Measurements from ENCODE around the gene SSR3.
A peak's percentile ranks its signal among the peaks of the same experiment; 100 is the strongest.
"Not testable (repeated sequence)": the region's sequence is repeated elsewhere in the genome, so short reads cannot be mapped to it uniquely, and the experiment has no call there.

Gene SSR3

GRCh38 chr3:156554842-156555687 is at the start of gene SSR3:
Gene SSR3, minus strand, starts transcription at chr3:156555117. Its CDS starts 28 bp downstream, at chr3:156555089.
- DNase-seq (ENCODE audit: low read depth) = peak; percentile 98

GRCh38 chr3:156604064-156604641 is 49.2 kb upstream of the SSR3 start:
- DNase-seq (ENCODE audit: low read depth) = no peak

GRCh38 chr3:156603379-156604017 is 48.6 kb upstream of the SSR3 start:
- DNase-seq (ENCODE audit: low read depth) = no peak

- DNase-seq (ENCODE audit: low read depth) = no peak
These were observed 47.5 kb upstream of the SSR3 start for GRCh38 chr3:156602424-156602823.

GRCh38 chr3:156601497-156601896 is 46.6 kb upstream of the SSR3 start:
- DNase-seq (ENCODE audit: low read depth) = no peak

GRCh38 chr3:156600834-156601233 is 45.9 kb upstream of the SSR3 start:
- no peak for DNase-seq (ENCODE audit: low read depth)

DNA sequence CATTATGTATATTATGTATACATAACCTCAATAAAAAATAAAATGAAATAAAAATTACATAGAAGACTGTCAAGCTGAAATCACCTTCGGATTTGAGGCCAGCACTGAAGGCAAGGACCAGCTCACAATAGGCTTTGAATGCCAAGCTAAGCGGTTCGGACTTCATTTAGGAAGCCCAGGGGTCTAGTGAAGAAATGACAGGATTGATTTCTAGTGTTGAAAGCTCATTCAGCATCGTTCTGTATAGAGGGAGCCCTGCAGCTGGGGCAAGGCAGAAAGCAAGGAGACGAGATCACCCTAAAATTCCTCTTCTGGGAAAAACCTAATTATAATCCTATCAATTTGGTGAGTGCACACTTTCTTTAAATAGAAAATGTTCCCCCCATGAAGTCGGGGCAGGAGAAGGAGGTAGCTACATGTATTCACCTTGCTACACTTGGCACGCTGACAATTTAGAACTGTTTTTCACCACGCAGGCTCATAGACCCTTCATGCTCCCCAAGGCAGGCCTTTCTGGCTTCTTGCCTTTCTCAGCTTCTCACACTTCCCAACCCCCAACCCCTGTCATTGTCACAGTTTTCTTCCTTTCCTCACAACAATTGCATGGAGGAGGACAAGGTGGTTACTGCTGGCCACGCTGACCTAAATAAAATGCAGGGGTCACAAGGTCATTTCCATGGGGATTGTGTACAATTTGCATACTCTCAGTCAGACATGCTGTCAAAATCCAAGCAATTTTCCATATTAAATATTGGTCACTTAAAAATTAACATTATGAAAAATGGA is 44.4 kb upstream of the SSR3 start:
- DNase-seq (ENCODE audit: low read depth) = no peak

DNA sequence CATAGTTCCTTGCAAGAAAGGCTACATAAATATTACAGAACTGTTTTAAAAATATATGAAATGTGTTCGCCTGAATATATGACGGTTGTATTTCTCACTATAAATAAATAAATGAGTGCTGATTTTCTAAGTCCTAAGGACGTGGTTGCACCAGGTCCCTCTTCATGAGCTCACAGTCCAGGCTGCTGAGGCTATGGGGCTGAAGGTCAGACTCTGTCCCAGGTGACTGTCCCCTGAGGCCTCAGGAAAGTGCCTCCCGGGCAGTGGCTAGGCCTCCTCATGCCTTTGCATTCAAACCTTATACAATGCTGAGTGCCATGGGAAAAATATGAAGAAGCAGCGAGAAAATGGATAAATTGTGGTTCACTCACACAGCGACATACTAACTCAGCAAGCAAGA is 43.5 kb upstream of the SSR3 start:
- no peak for DNase-seq (ENCODE audit: low read depth)

GRCh38 chr3:156594219-156594683 is 39.3 kb upstream of the SSR3 start:
- DNase-seq (ENCODE audit: low read depth) = no peak

DNA sequence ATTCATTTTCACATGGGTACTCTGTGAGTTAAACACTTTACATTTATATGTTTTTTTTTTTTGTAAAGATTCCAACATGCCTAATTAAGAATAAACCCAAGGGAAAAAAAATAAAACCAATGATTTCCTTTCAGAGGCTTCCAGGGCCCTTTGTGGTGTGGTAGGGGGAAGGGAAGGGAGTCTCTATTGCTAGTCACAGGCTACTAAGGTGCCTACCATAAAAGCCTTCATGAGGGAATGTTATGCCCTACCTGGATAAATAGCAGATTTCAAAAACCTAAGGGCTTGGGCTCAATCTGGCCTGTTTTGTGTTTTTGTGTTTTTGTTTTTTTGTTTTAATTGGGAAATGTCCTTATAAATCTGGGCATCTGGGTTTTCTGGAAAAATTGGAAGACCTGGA is 38.9 kb upstream of the SSR3 start:
- DNase-seq (ENCODE audit: low read depth) = no peak

GRCh38 chr3:156589806-156590205 is 34.9 kb upstream of the SSR3 start:
- not testable (repeated sequence) for DNase-seq (ENCODE audit: low read depth)

- DNase-seq (ENCODE audit: low read depth) = no peak
These were observed 32.8 kb upstream of the SSR3 start for GRCh38 chr3:156587760-156588069.

DNA sequence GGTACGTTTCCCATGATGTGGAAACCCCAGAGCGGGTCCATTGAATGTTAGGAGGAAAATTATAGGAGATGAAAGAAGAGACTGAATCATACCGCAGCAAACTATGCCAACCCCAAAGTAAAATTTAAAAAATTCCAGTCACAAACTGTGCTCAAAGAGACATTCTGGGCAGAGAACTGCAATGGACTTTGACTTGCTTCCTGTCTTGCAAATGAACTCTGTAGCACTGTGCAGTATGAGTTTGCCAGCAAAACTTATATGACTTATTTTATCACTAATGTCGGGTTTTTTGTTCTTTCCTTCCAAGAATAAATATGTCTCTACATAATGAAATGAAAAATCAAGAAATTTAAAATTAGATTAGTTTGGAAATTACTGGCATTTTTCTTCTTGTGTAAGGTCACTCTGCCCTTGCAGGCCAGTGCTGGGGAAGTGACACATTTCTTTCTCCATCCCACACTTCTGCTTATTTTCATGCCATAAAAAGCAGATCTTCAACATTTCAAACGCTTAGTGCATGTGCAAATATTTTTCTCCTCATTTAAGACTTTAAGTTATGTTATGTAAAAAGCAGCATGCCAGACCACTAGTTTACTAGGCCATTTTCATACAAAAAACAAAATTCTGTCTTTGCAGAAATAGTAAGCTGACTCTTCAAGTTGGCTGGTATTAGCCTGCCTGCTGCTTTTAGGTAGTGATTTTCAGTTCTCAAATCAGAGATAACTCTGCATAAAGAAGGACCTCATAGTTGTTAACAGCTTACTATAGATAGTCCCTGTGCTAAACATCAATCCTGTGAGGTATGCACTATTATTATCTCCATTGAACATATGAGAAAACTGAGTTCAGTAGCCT is 32.2 kb upstream of the SSR3 start:
- no peak for DNase-seq (ENCODE audit: low read depth)

DNA sequence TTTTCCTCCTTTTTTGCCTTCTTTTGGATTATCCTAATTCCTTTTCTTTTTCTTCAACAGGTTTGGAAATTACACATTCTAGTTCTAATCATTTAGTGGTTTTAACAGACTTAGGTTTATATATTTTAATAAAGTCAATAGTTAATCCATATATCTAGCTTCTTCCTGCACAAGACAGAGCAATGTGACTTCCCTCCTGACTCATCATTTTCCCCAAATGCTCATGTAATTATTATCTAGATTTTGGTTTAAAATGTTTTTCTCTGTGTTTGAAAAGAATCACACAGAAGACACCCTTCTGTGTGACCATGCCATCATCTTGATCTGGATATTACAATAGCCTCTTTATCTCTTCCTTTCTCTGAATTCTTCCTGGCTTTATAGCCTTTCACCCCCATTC is 28.6 kb upstream of the SSR3 start:
- no peak for DNase-seq (ENCODE audit: low read depth)

DNA sequence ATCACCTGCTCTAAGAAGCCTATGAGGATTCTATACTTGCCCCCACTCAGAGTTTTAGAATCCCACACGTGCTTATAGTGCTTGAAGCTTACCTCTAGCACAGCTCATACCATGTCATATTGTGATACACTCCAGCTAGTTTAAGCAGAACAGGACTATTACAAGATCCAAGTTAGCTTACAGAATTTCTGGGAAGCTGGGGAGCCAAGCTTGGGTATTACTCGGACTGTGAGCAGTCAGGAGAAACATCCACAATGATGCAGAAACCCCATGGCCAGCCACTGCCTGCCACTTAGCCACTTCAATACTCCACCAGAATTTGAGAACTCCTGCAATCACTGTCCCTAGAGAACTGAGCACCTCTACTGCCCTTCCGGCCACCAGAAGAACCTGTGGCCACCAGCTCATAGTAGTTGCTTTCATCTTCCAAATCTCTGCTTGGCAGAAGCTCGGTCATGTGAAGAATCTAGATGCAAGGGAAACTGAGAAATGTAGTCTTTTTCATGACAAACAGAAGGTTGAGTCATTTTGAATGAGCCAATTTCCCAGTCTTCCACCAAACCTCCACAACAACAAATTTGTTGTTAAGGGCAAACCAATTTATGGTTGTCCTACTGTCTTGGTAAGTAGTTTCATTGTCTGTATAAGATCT is 27.7 kb upstream of the SSR3 start:
- no peak for DNase-seq (ENCODE audit: low read depth)

- no peak for DNase-seq (ENCODE audit: low read depth)
These were observed 27.0 kb upstream of the SSR3 start for GRCh38 chr3:156581954-156582353.

GRCh38 chr3:156581033-156581432 is 26.1 kb upstream of the SSR3 start:
- no peak for DNase-seq (ENCODE audit: low read depth)

DNA sequence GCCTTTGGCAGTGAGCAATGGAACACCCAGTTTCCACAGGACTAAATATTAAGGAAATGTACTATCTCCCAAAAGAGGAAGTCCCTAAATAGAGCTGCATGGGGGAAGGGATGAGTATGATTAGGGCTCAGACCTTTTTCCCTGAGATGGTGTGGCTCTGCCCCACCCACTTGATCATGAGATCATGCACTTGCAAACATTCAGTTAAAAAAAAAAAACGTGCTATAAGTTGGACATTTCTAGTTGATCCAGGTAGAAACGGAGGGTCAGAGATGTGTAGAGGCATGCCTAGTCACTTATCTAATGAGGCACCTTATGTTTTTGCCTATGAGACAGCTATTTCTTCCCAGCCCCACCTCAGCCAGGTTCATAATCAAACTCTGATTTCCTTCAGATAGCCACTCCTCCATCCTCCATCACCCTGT is 24.5 kb upstream of the SSR3 start:
- no peak for DNase-seq (ENCODE audit: low read depth)

DNA sequence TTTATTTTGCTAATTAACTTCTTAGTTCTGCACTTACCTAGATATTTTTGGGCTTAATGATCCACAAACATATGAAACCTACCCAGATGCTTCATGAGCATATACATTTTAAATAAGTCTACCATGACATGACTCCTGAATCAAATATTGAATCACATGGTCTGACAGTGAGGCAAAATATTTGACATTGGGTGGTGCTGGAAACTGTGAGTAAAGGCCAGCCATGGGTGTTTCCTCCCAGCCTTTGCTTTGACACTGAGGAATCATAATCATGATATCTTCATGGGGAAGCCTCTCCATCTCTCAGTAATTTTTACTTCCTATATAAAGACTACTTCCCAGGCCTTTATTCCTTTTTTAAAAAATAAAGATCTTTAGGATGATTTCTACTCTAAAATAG is 22.8 kb upstream of the SSR3 start:
- no peak for DNase-seq (ENCODE audit: low read depth)

GRCh38 chr3:156576651-156577348 is 21.9 kb upstream of the SSR3 start:
- no peak for DNase-seq (ENCODE audit: low read depth)

Data from activated gamma-delta T cell treated with anti-CD3 and anti-CD28 coated beads, Interleukin-2, amount 50 U/mL, for 16 hours (primary cell).